Uterine smooth muscle cell (primary cell): ENCODE results near the gene PAK3. TPM values are rescaled to one million over a fixed set of nuclear protein-coding genes. Genes with fewer than 3 reads are reported as not detected.

Experiments used
- total RNA-seq: library from RNA; depleted of rRNA; stranded (reverse); fragments of >200 nt; gene quantifications from 2 replicates; pipeline ENCODE4 v1.2.3, GENCODE V29; 2014

The PAK3 gene
- 1.3 and 2.9 TPM in 2 replicates for total RNA-seq

GRCh38 chrX:111095974-111096895 is at the start of gene PAK3:
PAK3 (plus strand) TSS chrX:111096191; CDS start chrX:111123104, 26,913 bp downstream.

DNA sequence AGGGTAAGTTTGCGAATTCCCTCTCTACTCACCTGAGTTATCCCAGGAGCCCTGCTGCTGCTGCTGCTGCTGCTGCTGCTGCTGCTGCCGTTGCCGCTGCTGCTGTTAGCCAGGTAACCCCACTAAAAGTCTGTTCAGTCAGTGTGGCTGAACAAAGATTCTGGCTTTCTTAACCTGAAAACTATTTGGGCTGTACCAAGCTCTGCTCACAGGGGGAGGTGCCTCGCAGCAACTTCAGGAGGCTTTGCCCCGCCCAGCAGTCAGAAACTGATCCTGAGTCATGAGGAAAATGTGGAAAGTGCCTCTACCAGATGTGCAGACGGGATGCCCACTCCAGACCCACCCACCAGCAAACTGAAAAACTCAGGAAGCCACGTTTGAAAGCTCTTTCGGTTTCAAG is 174.3 kb downstream of the PAK3 start, which contains the start of gene CAPN6:
CAPN6 (minus strand) TSS at position 145 of the 400 bp plus-strand sequence. CDS start 6,547 bp downstream, outside the sequence.

Other genes starting within 250 kb of the PAK3 start
- gene CAPN6, start 174.3 kb downstream of the PAK3 start, total RNA-seq = under 0.01 TPM in 2 replicates